HL-60 (cell line): Measurements from ENCODE around the gene TDRD3.

Experiments
- CTCF ChIP-seq: IDR thresholded peaks from one replicate; pipeline ENCODE4 v1.5.1; 2011; ENCODE audit warnings: low read length, control low read depth, inconsistent platforms; ENCODE audit not compliant: insufficient read depth
- POLR2AphosphoS5 ChIP-seq: IDR thresholded peaks from 2 replicates; pipeline ENCODE4 v1.6.1; 2012; ENCODE audit warnings: low read depth

- TF ChIP-seq CTCF (no peak), POLR2AphosphoS5 (no peak)
Observed at GRCh38 chr13:60612593-60612992, 215.6 kb downstream of the TDRD3 start.
